ENCODE measurements around the gene COL1A2. TPM values are rescaled to one million over a fixed set of nuclear protein-coding genes. Genes with fewer than 3 reads are reported as not detected.

The COL1A2 gene
- total RNA-seq, 1 experiment from 2014 or later, result 144 TPM

DNA sequence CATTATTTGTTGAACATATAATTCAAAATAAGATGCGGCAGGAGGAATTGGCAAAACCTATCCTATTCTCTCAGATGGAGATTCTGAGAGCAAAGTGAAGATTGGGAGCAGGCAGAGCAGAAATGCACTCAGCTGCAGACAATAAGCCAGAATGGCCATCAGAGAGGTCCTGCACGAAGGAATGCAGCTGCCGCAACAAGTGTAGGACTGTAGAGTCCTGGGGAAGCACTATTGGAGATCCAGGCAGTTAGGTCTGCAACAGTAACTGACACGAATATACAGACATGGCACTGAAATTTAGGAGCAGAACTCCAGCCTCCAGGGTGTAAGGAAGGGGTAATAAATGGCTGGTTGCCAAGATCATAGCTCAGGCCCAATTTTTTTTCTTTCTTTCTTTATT is 10.4 kb upstream of the COL1A2 start:
- intact Hi-C loops (cut with micrococcal nuclease; ENCODE audit: unreplicated experiment), result no loop called here
- DNase-seq (ENCODE audit: low spot score), result no peak
- ChIA-PET POLR2A (ENCODE audit: low non-redundant PET) (no interaction called here), CTCF (no interaction called here)
- Histone ChIP-seq H3K4me1 (ENCODE audit: insufficient read depth, low read length, poor library complexity, severe bottlenecking) (peaks cover 11% of the 10 kb centered on the region), H3K27me3 (replicated peaks; ENCODE audit: insufficient read depth, low read depth, low read length, poor library complexity) (no peaks in the 10 kb centered on the region), H3K9me3 (ENCODE audit: low read depth, low read length, poor library complexity, severe bottlenecking) (no peaks in the 10 kb centered on the region), H3K36me3 (ENCODE audit: insufficient read depth, low read length, poor library complexity, severe bottlenecking) (no peaks in the 10 kb centered on the region), H3K4me3 (ENCODE audit: low read depth, low read length, poor library complexity, severe bottlenecking) (no peak overlapping the region), H3K27ac (ENCODE audit: low read depth, low read length, poor library complexity, severe bottlenecking) (no peak overlapping the region)
- no TSS peak for BruUV-seq (replicated peaks)
- TF ChIP-seq, protein P1, sequence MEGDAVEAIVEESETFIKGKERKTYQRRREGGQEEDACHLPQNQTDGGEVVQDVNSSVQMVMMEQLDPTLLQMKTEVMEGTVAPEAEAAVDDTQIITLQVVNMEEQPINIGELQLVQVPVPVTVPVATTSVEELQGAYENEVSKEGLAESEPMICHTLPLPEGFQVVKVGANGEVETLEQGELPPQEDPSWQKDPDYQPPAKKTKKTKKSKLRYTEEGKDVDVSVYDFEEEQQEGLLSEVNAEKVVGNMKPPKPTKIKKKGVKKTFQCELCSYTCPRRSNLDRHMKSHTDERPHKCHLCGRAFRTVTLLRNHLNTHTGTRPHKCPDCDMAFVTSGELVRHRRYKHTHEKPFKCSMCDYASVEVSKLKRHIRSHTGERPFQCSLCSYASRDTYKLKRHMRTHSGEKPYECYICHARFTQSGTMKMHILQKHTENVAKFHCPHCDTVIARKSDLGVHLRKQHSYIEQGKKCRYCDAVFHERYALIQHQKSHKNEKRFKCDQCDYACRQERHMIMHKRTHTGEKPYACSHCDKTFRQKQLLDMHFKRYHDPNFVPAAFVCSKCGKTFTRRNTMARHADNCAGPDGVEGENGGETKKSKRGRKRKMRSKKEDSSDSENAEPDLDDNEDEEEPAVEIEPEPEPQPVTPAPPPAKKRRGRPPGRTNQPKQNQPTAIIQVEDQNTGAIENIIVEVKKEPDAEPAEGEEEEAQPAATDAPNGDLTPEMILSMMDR (conservative IDR thresholded peaks at IDR 0.05; ENCODE audit: low read depth, low read length), result no peak
- TF ChIP-seq EZH2 (IDR thresholded peaks at IDR 0.05; ENCODE audit: borderline replicate concordance, low read depth, low read length, poor library complexity, severe bottlenecking), result no peak

DNA sequence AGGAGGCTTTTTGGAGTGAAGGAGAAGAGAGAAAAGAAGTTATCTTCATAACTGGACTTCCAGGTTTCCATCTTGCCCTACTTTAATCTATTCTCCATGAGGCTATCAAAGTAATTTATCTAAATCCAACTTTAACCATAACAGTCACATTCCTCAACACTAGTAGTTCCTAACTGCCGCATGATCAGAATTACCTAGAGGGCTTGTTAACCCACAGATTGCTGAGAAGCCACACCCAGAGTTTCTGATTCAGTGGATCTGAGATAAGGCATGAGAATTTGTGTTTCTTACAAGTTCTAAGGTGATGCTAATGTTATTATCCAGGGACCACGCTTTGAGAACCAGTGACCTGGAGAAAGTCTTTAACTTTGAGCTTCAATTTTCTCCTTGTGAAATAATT is 8.3 kb upstream of the COL1A2 start:
- intact Hi-C loops (cut with micrococcal nuclease; ENCODE audit: unreplicated experiment), result no loop called here
- no peak overlapping the region for H3K27ac ChIP-seq (ENCODE audit: low read depth, low read length, poor library complexity, severe bottlenecking)
- no TSS peak for BruUV-seq (replicated peaks)
- H3K27me3 ChIP-seq (replicated peaks; ENCODE audit: insufficient read depth, low read depth, low read length, poor library complexity), result no peaks in the 10 kb centered on the region
- ChIA-PET POLR2A (ENCODE audit: low non-redundant PET) (no interaction called here), CTCF (no interaction called here)
- H3K9me3 ChIP-seq (ENCODE audit: low read depth, low read length, poor library complexity, severe bottlenecking), result no peaks in the 10 kb centered on the region
- H3K4me1 ChIP-seq (ENCODE audit: insufficient read depth, low read length, poor library complexity, severe bottlenecking), result peaks cover 11% of the 10 kb centered on the region
- no peaks in the 10 kb centered on the region for H3K36me3 ChIP-seq (ENCODE audit: insufficient read depth, low read length, poor library complexity, severe bottlenecking)
- no peak for DNase-seq (ENCODE audit: low spot score)
- no peak for TF ChIP-seq EZH2 (IDR thresholded peaks at IDR 0.05; ENCODE audit: borderline replicate concordance, low read depth, low read length, poor library complexity, severe bottlenecking)
- TF ChIP-seq, protein P1 (conservative IDR thresholded peaks at IDR 0.05; ENCODE audit: low read depth, low read length), result no peak
- no peak overlapping the region for H3K4me3 ChIP-seq (ENCODE audit: low read depth, low read length, poor library complexity, severe bottlenecking)

DNA sequence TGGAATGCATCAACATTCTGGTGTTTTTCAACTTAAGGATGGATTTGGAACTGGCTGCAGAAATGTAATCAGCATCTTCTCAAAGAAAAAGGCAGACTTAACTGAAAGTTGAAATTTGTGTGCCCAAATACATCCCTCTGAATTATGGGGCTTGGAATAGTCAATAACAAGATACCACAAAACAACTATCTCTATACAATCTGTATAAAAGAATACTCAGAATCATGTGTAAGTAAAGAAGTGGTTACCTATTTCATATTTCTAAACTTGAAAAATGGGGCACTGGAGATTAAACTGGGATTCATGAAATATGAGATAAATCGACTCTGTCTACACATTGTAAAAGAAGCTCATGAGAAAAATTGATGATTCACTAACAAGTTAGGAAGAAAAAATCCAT is 6.2 kb upstream of the COL1A2 start:
- Histone ChIP-seq H3K36me3 (ENCODE audit: insufficient read depth, low read length, poor library complexity, severe bottlenecking) (no peaks in the 10 kb centered on the region), H3K4me3 (ENCODE audit: low read depth, low read length, poor library complexity, severe bottlenecking) (no peak overlapping the region), H3K27ac (ENCODE audit: low read depth, low read length, poor library complexity, severe bottlenecking) (no peak overlapping the region), H3K27me3 (replicated peaks; ENCODE audit: insufficient read depth, low read depth, low read length, poor library complexity) (no peaks in the 10 kb centered on the region), H3K4me1 (ENCODE audit: insufficient read depth, low read length, poor library complexity, severe bottlenecking) (peaks cover 9% of the 10 kb centered on the region), H3K9me3 (ENCODE audit: low read depth, low read length, poor library complexity, severe bottlenecking) (no peaks in the 10 kb centered on the region)
- DNase-seq (ENCODE audit: low spot score), result no peak
- CTCF ChIA-PET, result no interaction called here
- TF ChIP-seq EZH2 (IDR thresholded peaks at IDR 0.05; ENCODE audit: borderline replicate concordance, low read depth, low read length, poor library complexity, severe bottlenecking), result no peak
- TF ChIP-seq, protein P1 (conservative IDR thresholded peaks at IDR 0.05; ENCODE audit: low read depth, low read length), result no peak
- BruUV-seq (replicated peaks), result no TSS peak
- intact Hi-C loops (cut with micrococcal nuclease; ENCODE audit: unreplicated experiment), result no loop called here
- POLR2A ChIA-PET (ENCODE audit: low non-redundant PET), result no interaction called here
